HG03175 (cell line): ENCODE results near the gene CLN6.

Source experiments
- ATAC-seq: cut with Tn5 transposase; IDR thresholded peaks from one replicate; pipeline ENCODE4 v1.9.1; 2021; ENCODE audit warnings: mild to moderate bottlenecking, moderate library complexity; ENCODE audit not compliant: unreplicated experiment

The CLN6 gene

GRCh38 chr15:68229386-68230156, at the start of gene CLN6:
Gene CLN6 (minus strand): TSS chr15:68229728. CDS start chr15:68229584, 144 bp downstream.
- ATAC-seq: peak; percentile 74

GRCh38 chr15:68278595-68279405, 49.3 kb upstream of the CLN6 start:
- ATAC-seq: no peak

GRCh38 chr15:68278345-68278594, 48.7 kb upstream of the CLN6 start:
- no peak for ATAC-seq

- ATAC-seq: peak; percentile 82
Measured at GRCh38 chr15:68277603-68278344, 48.2 kb upstream of the CLN6 start, which contains the start of gene FEM1B. Gene FEM1B (plus strand): TSS chr15:68277745. CDS start chr15:68278418, 673 bp downstream.

- ATAC-seq: no peak
Measured at GRCh38 chr15:68277131-68277602, 47.6 kb upstream of the CLN6 start.

- no peak for ATAC-seq
Measured at GRCh38 chr15:68276668-68277067, 47.1 kb upstream of the CLN6 start.

- no peak for ATAC-seq
Measured at GRCh38 chr15:68275165-68275746, 45.7 kb upstream of the CLN6 start.

GRCh38 chr15:68274201-68274848, 44.8 kb upstream of the CLN6 start:
- ATAC-seq: no peak

GRCh38 chr15:68272721-68273271, 43.3 kb upstream of the CLN6 start:
- ATAC-seq: no peak

GRCh38 chr15:68271854-68272471, 42.4 kb upstream of the CLN6 start:
- ATAC-seq: no peak

- ATAC-seq: no peak
Measured at GRCh38 chr15:68268405-68268804, 38.9 kb upstream of the CLN6 start.

GRCh38 chr15:68265674-68266073, 36.1 kb upstream of the CLN6 start:
- no peak for ATAC-seq

GRCh38 chr15:68265081-68265480, 35.6 kb upstream of the CLN6 start:
- no peak for ATAC-seq

GRCh38 chr15:68264282-68264681, 34.8 kb upstream of the CLN6 start:
- ATAC-seq: no peak

- no peak for ATAC-seq
Measured at GRCh38 chr15:68262514-68263356, 33.2 kb upstream of the CLN6 start.

- no peak for ATAC-seq
Measured at GRCh38 chr15:68261980-68262379, 32.5 kb upstream of the CLN6 start.

- ATAC-seq: no peak
Measured at GRCh38 chr15:68261241-68261640, 31.7 kb upstream of the CLN6 start.

- no peak for ATAC-seq
Measured at GRCh38 chr15:68259883-68260282, 30.4 kb upstream of the CLN6 start.

GRCh38 chr15:68258692-68259091, 29.2 kb upstream of the CLN6 start:
- no peak for ATAC-seq
